HS-5 (cell line): ENCODE measurements around the gene CHD3.
A peak's percentile ranks its signal among the peaks of the same experiment; 100 is the strongest.
"Not testable (repeated sequence)": the region's sequence is repeated elsewhere in the genome, so short reads cannot be mapped to it uniquely, and the experiment has no call there.

Source experiments
- DNase-seq: peaks from one replicate; pipeline ENCODE4 v3.0.0-alpha.2; 2012; ENCODE audit warnings: low read depth

Gene CHD3

GRCh38 chr17:7931709-7932482, 43.3 kb downstream of the CHD3 start, which contains the start of the genes CNTROB and TRAPPC1:
Gene CNTROB, plus strand, starts transcription at chr17:7932206. Its CDS starts 874 bp downstream, at chr17:7933080.
Gene TRAPPC1, minus strand, starts transcription at chr17:7931946. Its CDS starts 117 bp downstream, at chr17:7931829.
- DNase-seq: peak; percentile 97

GRCh38 chr17:7932483-7932891, 43.9 kb downstream of the CHD3 start:
- DNase-seq: no peak

GRCh38 chr17:7932949-7933348, 44.4 kb downstream of the CHD3 start:
- no peak for DNase-seq

- no peak for DNase-seq
Measured at GRCh38 chr17:7935859-7936258, 47.3 kb downstream of the CHD3 start.

- no peak for DNase-seq
Measured at GRCh38 chr17:7940034-7940433, 51.4 kb downstream of the CHD3 start.

- no peak for DNase-seq
Measured at GRCh38 chr17:7940743-7941142, 52.2 kb downstream of the CHD3 start.

- no peak for DNase-seq
Measured at GRCh38 chr17:7943291-7943690, 54.7 kb downstream of the CHD3 start.

GRCh38 chr17:7944326-7944725, 55.7 kb downstream of the CHD3 start:
- DNase-seq: no peak

GRCh38 chr17:7945651-7946050, 57.1 kb downstream of the CHD3 start:
- DNase-seq: no peak

GRCh38 chr17:7946441-7946840, 57.9 kb downstream of the CHD3 start:
- no peak for DNase-seq

- DNase-seq: no peak
Measured at GRCh38 chr17:7947651-7948050, 59.1 kb downstream of the CHD3 start.

- no peak for DNase-seq
Measured at GRCh38 chr17:7950578-7950977, 62.0 kb downstream of the CHD3 start.

- no peak for DNase-seq
Measured at GRCh38 chr17:7951143-7951792, 62.7 kb downstream of the CHD3 start.

GRCh38 chr17:7953266-7953665, 64.7 kb downstream of the CHD3 start:
- DNase-seq: not testable (repeated sequence)

GRCh38 chr17:7955414-7956227, 67.0 kb downstream of the CHD3 start:
- no peak for DNase-seq

GRCh38 chr17:7956228-7956965, 67.8 kb downstream of the CHD3 start:
- no peak for DNase-seq

- no peak for DNase-seq
Measured at GRCh38 chr17:7959503-7960253, 71.1 kb downstream of the CHD3 start.

- DNase-seq: no peak
Measured at GRCh38 chr17:7961421-7961820, 72.8 kb downstream of the CHD3 start.
